ENCODE measurements around the gene GPATCH2L.

GRCh38 chr14:76219873-76220272, 68.2 kb downstream of the GPATCH2L start:
- TF ChIP-seq, protein P1, sequence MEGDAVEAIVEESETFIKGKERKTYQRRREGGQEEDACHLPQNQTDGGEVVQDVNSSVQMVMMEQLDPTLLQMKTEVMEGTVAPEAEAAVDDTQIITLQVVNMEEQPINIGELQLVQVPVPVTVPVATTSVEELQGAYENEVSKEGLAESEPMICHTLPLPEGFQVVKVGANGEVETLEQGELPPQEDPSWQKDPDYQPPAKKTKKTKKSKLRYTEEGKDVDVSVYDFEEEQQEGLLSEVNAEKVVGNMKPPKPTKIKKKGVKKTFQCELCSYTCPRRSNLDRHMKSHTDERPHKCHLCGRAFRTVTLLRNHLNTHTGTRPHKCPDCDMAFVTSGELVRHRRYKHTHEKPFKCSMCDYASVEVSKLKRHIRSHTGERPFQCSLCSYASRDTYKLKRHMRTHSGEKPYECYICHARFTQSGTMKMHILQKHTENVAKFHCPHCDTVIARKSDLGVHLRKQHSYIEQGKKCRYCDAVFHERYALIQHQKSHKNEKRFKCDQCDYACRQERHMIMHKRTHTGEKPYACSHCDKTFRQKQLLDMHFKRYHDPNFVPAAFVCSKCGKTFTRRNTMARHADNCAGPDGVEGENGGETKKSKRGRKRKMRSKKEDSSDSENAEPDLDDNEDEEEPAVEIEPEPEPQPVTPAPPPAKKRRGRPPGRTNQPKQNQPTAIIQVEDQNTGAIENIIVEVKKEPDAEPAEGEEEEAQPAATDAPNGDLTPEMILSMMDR (IDR thresholded peaks at IDR 0.05; ENCODE audit: low read length): no peak
- no peak for TF ChIP-seq EZH2 (IDR thresholded peaks at IDR 0.05; ENCODE audit: borderline replicate concordance, low read length)

Measured in OCI-LY1 (cell line).